GM19238 (cell line): ENCODE results near the gene RAP2A.

Experiments used
- DNase-seq: peaks from one replicate; pipeline ENCODE4 v3.0.0; 2011; ENCODE audit warnings: low spot score; ENCODE audit not compliant: insufficient read length

Gene RAP2A

GRCh38 chr13:97433727-97434396 lies at the start of gene RAP2A:
TSS of gene RAP2A (plus strand) at chr13:97434169. CDS start at chr13:97434471, 302 bp downstream.
- DNase-seq = peak; percentile 45

GRCh38 chr13:97384371-97384770 lies 49.6 kb upstream of the RAP2A start:
- no peak for DNase-seq

- no peak for DNase-seq
Measured at GRCh38 chr13:97385146-97385545, 48.8 kb upstream of the RAP2A start.

- no peak for DNase-seq
Measured at GRCh38 chr13:97385854-97386253, 48.1 kb upstream of the RAP2A start.

- DNase-seq = no peak
Measured at GRCh38 chr13:97386801-97387484, 47.0 kb upstream of the RAP2A start.

GRCh38 chr13:97387485-97387839 lies 46.5 kb upstream of the RAP2A start:
- DNase-seq = no peak

- DNase-seq = no peak
Measured at GRCh38 chr13:97387890-97388289, 46.1 kb upstream of the RAP2A start.

- no peak for DNase-seq
Measured at GRCh38 chr13:97388373-97388772, 45.6 kb upstream of the RAP2A start.

- DNase-seq = no peak
Measured at GRCh38 chr13:97390941-97391600, 42.9 kb upstream of the RAP2A start.

GRCh38 chr13:97392020-97392419 lies 41.9 kb upstream of the RAP2A start:
- no peak for DNase-seq

- no peak for DNase-seq
Measured at GRCh38 chr13:97394542-97394941, 39.4 kb upstream of the RAP2A start.

GRCh38 chr13:97395447-97396136 lies 38.4 kb upstream of the RAP2A start:
- no peak for DNase-seq

- no peak for DNase-seq
Measured at GRCh38 chr13:97397267-97397666, 36.7 kb upstream of the RAP2A start.

- DNase-seq = no peak
Measured at GRCh38 chr13:97401421-97401820, 32.5 kb upstream of the RAP2A start.

- DNase-seq = no peak
Measured at GRCh38 chr13:97403893-97404750, 29.8 kb upstream of the RAP2A start.

- DNase-seq = no peak
Measured at GRCh38 chr13:97407540-97407939, 26.4 kb upstream of the RAP2A start.

- DNase-seq = no peak
Measured at GRCh38 chr13:97408938-97409337, 25.0 kb upstream of the RAP2A start.

- DNase-seq = no peak
Measured at GRCh38 chr13:97411984-97412383, 22.0 kb upstream of the RAP2A start.

- DNase-seq = no peak
Measured at GRCh38 chr13:97413694-97414093, 20.3 kb upstream of the RAP2A start.

- DNase-seq = no peak
Measured at GRCh38 chr13:97414392-97414791, 19.6 kb upstream of the RAP2A start.

GRCh38 chr13:97417698-97418097 lies 16.3 kb upstream of the RAP2A start:
- DNase-seq = no peak
